Activated naive CD4-positive, alpha-beta T cell treated with anti-CD3 and anti-CD28 coated beads, Interleukin-2, amount 50 U/mL, for 16 hours (primary cell): Measurements from ENCODE around the gene ZRANB1.
"Not testable (repeated sequence)": the region's sequence is repeated elsewhere in the genome, so short reads cannot be mapped to it uniquely, and the experiment has no call there.

Experiments used
- DNase-seq: peaks from one replicate; pipeline ENCODE4 v3.0.0-alpha.2; 2020

The ZRANB1 gene

GRCh38 chr10:124941823-124942222 is at the start of gene ZRANB1:
ZRANB1 (plus strand) TSS chr10:124942123; CDS start chr10:124942494, 371 bp downstream.
- no peak for DNase-seq

- DNase-seq, result no peak
These were observed 49.0 kb upstream of the ZRANB1 start for GRCh38 chr10:124892905-124893304.

GRCh38 chr10:124894569-124895215 is 47.2 kb upstream of the ZRANB1 start:
- no peak for DNase-seq

- no peak for DNase-seq
These were observed 45.2 kb upstream of the ZRANB1 start for GRCh38 chr10:124896751-124897150.

GRCh38 chr10:124898471-124898870 is 43.5 kb upstream of the ZRANB1 start:
- no peak for DNase-seq

- DNase-seq, result no peak
These were observed 42.8 kb upstream of the ZRANB1 start for GRCh38 chr10:124899151-124899550.

- DNase-seq, result no peak
These were observed 39.5 kb upstream of the ZRANB1 start for GRCh38 chr10:124902462-124902861.

- no peak for DNase-seq
These were observed 38.8 kb upstream of the ZRANB1 start for GRCh38 chr10:124903111-124903510.

- no peak for DNase-seq
These were observed 37.1 kb upstream of the ZRANB1 start for GRCh38 chr10:124904796-124905195.

GRCh38 chr10:124906551-124907001 is 35.3 kb upstream of the ZRANB1 start:
- DNase-seq, result no peak

GRCh38 chr10:124909563-124909962 is 32.4 kb upstream of the ZRANB1 start:
- no peak for DNase-seq

- no peak for DNase-seq
These were observed 30.5 kb upstream of the ZRANB1 start for GRCh38 chr10:124911124-124912067.

GRCh38 chr10:124912101-124912886 is 29.6 kb upstream of the ZRANB1 start:
- DNase-seq, result no peak

GRCh38 chr10:124913167-124913566 is 28.8 kb upstream of the ZRANB1 start:
- no peak for DNase-seq

- DNase-seq, result not testable (repeated sequence)
These were observed 27.5 kb upstream of the ZRANB1 start for GRCh38 chr10:124914398-124914797.

GRCh38 chr10:124916098-124916584 is 25.8 kb upstream of the ZRANB1 start:
- DNase-seq, result no peak

GRCh38 chr10:124916585-124917427 is 25.1 kb upstream of the ZRANB1 start:
- DNase-seq, result peak; percentile 97

GRCh38 chr10:124917428-124918190 is 24.3 kb upstream of the ZRANB1 start:
- DNase-seq, result peak; percentile 39

GRCh38 chr10:124918191-124918830 is 23.6 kb upstream of the ZRANB1 start:
- DNase-seq, result no peak

GRCh38 chr10:124918906-124919305 is 23.0 kb upstream of the ZRANB1 start:
- DNase-seq, result no peak

- no peak for DNase-seq
These were observed 20.7 kb upstream of the ZRANB1 start for GRCh38 chr10:124921261-124921660.
